HAP-1 (cell line): ENCODE data around the gene RAPH1.
"Not testable (repeated sequence)": the region's sequence is repeated elsewhere in the genome, so short reads cannot be mapped to it uniquely, and the experiment has no call there.

Source experiments
- DNase-seq, 2 experiments: peaks; one replicate each; pipeline ENCODE4 v3.0.0-alpha.2; 2016 to 2020; ENCODE audit warnings: low spot score in 2 of 2
- H3K27me3 ChIP-seq: fragments of 250-450 bp; sonication (Bioruptor Pico); 2 replicates; pipeline ENCODE4 v1.5.1; 2020; ENCODE audit warnings: low read depth, mild to moderate bottlenecking, moderate library complexity
- H3K36me3 ChIP-seq: fragments of 250-450 bp; sonication (Bioruptor Pico); replicated peaks from 2 replicates; pipeline ENCODE4 v1.5.1; 2020; ENCODE audit warnings: mild to moderate bottlenecking
- H3K4me1 ChIP-seq: fragments of 250-450 bp; sonication (Bioruptor Pico); 2 replicates; pipeline ENCODE4 v1.5.1; 2020; ENCODE audit warnings: mild to moderate bottlenecking
- H3K4me3 ChIP-seq: fragments of 250-450 bp; sonication (Bioruptor Pico); 2 replicates; pipeline ENCODE4 v1.5.1; 2020; ENCODE audit warnings: mild to moderate bottlenecking, moderate library complexity
- H3K9me3 ChIP-seq: fragments of 250-450 bp; sonication (Bioruptor Pico); 2 replicates; pipeline ENCODE4 v1.5.1; 2020; ENCODE audit warnings: mild to moderate bottlenecking, moderate library complexity
- in situ Hi-C: fragments of 300-500 bp; cut with MboI; formaldehyde crosslinking; loops from 3 replicates; pipeline ENCODE4 v1.14.3; 2020; ENCODE audit warnings: low sequenced_read_pairs, inconsistent platforms, mixed read lengths

Gene RAPH1

GRCh38 chr2:203566161-203566560, 31.1 kb upstream of the RAPH1 start:
- H3K36me3 ChIP-seq = no peaks in the 10 kb centered on the region
- DNase-seq = no peak
- no peaks in the 10 kb centered on the region for H3K9me3 ChIP-seq
- no peaks in the 10 kb centered on the region for H3K27me3 ChIP-seq
- in situ Hi-C loops = no loop called here
- H3K4me1 ChIP-seq = 0 out of 2 replicates have a peak, but pooled peaks cover 7% of the 10 kb centered on the region
- H3K4me3 ChIP-seq = no peak overlapping the region

DNA sequence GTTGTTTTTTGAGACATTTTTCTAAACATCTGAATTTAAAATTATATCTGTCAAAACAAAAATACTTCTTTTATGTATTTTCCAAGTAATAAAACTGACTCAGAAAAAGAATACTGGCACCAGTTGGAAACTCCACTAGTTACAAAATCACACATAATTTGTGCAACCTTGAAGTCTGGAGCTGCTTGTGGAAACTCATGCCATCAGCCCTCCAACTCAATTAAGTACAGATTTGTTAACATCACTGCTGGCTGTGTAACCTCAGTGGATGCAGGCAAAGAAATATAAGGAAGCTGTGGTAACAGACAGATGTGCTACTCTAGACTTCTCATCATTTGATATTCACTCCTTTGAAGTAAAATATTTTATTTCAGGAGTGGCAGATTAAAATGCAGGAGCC, 30.0 kb upstream of the RAPH1 start:
- H3K4me1 ChIP-seq = 0 out of 2 replicates have a peak, but pooled peaks cover 7% of the 10 kb centered on the region
- no peak overlapping the region for H3K4me3 ChIP-seq
- in situ Hi-C loops = no loop called here
- DNase-seq = no peak
- no peaks in the 10 kb centered on the region for H3K36me3 ChIP-seq
- H3K27me3 ChIP-seq = no peaks in the 10 kb centered on the region
- no peaks in the 10 kb centered on the region for H3K9me3 ChIP-seq

DNA sequence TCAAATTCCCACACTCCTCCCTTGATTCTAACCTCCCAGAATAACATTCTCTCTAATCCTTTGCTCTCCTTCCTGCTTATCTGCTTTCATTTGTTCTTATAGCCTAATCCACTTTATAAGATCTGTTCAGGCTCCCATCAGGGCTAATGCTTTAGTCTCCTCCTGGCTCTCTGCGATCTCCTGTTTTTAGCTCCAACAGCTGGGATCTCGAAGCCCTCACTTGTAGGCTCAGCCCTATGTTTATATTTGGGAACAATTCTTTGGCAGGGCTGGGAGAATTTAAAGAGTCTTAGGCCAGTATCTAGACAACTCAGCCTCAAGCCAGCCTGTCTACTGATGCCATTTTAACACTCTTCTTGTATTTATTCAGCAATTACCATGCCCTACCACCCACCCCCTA, 27.2 kb upstream of the RAPH1 start:
- H3K9me3 ChIP-seq = no peaks in the 10 kb centered on the region
- H3K36me3 ChIP-seq = no peaks in the 10 kb centered on the region
- H3K4me3 ChIP-seq = no peak overlapping the region
- DNase-seq = no peak
- no peaks in the 10 kb centered on the region for H3K27me3 ChIP-seq
- in situ Hi-C loops = no loop called here
- no peaks in the 10 kb centered on the region for H3K4me1 ChIP-seq

GRCh38 chr2:203559641-203560040, 24.5 kb upstream of the RAPH1 start:
- Histone ChIP-seq H3K4me3 (no peak overlapping the region), H3K9me3 (no peaks in the 10 kb centered on the region), H3K36me3 (no peaks in the 10 kb centered on the region), H3K4me1 (no peaks in the 10 kb centered on the region), H3K27me3 (no peaks in the 10 kb centered on the region)
- in situ Hi-C loops = no loop called here
- DNase-seq = no peak

DNA sequence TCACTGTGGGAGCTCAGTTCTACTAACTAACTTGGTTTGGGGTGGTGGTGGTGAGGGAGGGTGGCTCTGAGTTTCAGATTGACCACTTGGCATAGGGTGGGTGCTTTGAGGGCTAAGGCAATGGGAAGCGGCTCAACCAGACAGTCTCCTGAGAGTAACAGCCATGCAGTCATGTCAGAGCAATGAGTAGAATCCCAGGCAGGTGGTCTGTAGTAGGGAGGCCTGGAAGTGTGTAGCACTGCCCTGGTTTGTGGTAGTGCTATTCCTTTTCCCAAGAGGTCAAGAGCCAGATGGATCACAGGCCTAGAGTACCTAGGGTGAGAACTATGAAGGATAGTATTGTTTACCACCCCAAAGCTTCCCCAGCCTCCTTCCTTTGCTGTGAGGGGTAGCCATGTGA, 18.7 kb upstream of the RAPH1 start:
- in situ Hi-C loops = no loop called here
- Histone ChIP-seq H3K9me3 (no peaks in the 10 kb centered on the region), H3K4me3 (no peak overlapping the region), H3K36me3 (no peaks in the 10 kb centered on the region), H3K4me1 (no peaks in the 10 kb centered on the region), H3K27me3 (no peaks in the 10 kb centered on the region)
- no peak for DNase-seq

GRCh38 chr2:203551778-203552177, 16.7 kb upstream of the RAPH1 start:
- in situ Hi-C loops = no loop called here
- Histone ChIP-seq H3K4me1 (no peaks in the 10 kb centered on the region), H3K27me3 (no peaks in the 10 kb centered on the region), H3K9me3 (no peaks in the 10 kb centered on the region), H3K36me3 (no peaks in the 10 kb centered on the region), H3K4me3 (no peak overlapping the region)
- no peak for DNase-seq

DNA sequence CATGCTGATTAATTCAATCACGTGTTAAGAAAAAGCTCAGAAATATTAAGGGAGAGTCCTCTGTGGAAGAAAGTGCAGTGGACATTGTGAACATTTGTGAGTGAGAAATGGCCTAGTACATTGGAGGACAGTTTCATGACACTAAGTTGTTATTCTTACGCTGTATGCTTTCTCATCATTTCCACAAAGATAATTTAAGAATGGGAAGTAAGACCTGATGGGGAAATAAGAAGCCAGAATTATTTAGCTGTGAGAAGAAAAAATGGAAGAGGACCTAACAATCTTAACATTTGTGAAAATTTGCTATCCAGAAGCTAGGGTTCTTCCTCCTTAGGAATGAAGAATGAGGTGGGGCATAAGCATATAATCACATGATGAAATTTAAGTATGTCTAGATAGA, 15.2 kb upstream of the RAPH1 start:
- H3K9me3 ChIP-seq = no peaks in the 10 kb centered on the region
- in situ Hi-C loops = no loop called here
- H3K36me3 ChIP-seq = no peaks in the 10 kb centered on the region
- H3K4me1 ChIP-seq = no peaks in the 10 kb centered on the region
- H3K4me3 ChIP-seq = no peak overlapping the region
- DNase-seq = no peak
- no peaks in the 10 kb centered on the region for H3K27me3 ChIP-seq

- DNase-seq = no peak
- Histone ChIP-seq H3K4me1 (no peaks in the 10 kb centered on the region), H3K9me3 (no peaks in the 10 kb centered on the region), H3K4me3 (no peak overlapping the region), H3K36me3 (no peaks in the 10 kb centered on the region), H3K27me3 (no peaks in the 10 kb centered on the region)
- in situ Hi-C loops = no loop called here
These were observed 14.3 kb upstream of the RAPH1 start for GRCh38 chr2:203549406-203549805.

GRCh38 chr2:203548887-203549286, 13.8 kb upstream of the RAPH1 start:
- no peaks in the 10 kb centered on the region for H3K36me3 ChIP-seq
- no peaks in the 10 kb centered on the region for H3K4me1 ChIP-seq
- H3K4me3 ChIP-seq = no peak overlapping the region
- H3K27me3 ChIP-seq = no peaks in the 10 kb centered on the region; the same call in 1 of the 2 replicates
- no peaks in the 10 kb centered on the region for H3K9me3 ChIP-seq
- in situ Hi-C loops = no loop called here
- DNase-seq = no peak

GRCh38 chr2:203547356-203547755, 12.3 kb upstream of the RAPH1 start:
- Histone ChIP-seq H3K4me1 (no peaks in the 10 kb centered on the region), H3K36me3 (no peaks in the 10 kb centered on the region), H3K4me3 (no peak overlapping the region), H3K9me3 (no peaks in the 10 kb centered on the region), H3K27me3 (no peaks in the 10 kb centered on the region; the same call in 1 of the 2 replicates)
- no peak for DNase-seq
- in situ Hi-C loops = no loop called here

GRCh38 chr2:203544402-203544801, 9.3 kb upstream of the RAPH1 start:
- H3K36me3 ChIP-seq = no peaks in the 10 kb centered on the region
- no peak overlapping the region for H3K4me3 ChIP-seq
- H3K4me1 ChIP-seq = no peaks in the 10 kb centered on the region
- H3K9me3 ChIP-seq = no peaks in the 10 kb centered on the region
- in situ Hi-C loops = no loop called here
- no peaks in the 10 kb centered on the region; the same call in 1 of the 2 replicates for H3K27me3 ChIP-seq
- DNase-seq = no peak

DNA sequence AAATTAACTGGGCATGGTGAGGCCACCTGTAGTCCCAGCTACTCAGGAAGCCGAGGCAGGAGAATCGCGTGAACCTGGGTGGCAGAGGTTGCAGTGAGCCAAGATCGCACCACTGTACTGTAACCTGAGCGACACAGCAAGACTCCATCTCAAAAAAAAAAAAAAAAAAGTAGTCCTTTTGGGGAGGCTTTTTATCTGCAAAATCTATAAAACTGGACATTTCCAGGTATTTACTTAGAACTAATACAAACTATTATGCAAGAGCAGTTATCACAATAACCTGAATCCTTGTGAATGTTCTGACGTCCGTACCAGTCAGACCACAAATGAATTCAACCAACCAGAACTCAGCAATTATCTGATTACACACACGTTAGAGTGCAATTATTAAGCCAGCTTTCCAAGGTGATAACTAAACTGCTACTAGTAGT, 8.8 kb upstream of the RAPH1 start:
- Histone ChIP-seq H3K4me1 (no peaks in the 10 kb centered on the region), H3K27me3 (no peaks in the 10 kb centered on the region; the same call in 1 of the 2 replicates), H3K9me3 (no peaks in the 10 kb centered on the region), H3K4me3 (no peak overlapping the region), H3K36me3 (no peaks in the 10 kb centered on the region)
- no peak for DNase-seq
- in situ Hi-C loops = no loop called here

- H3K4me1 ChIP-seq, H3K36me3 ChIP-seq, H3K4me3 ChIP-seq, in situ Hi-C loops, DNase-seq, H3K27me3 ChIP-seq, H3K9me3 ChIP-seq: not testable (repeated sequence)
These were observed 5.5 kb upstream of the RAPH1 start for GRCh38 chr2:203540598-203540997.

- H3K9me3 ChIP-seq, H3K36me3 ChIP-seq, H3K27me3 ChIP-seq, DNase-seq, in situ Hi-C loops, H3K4me1 ChIP-seq, H3K4me3 ChIP-seq: not testable (repeated sequence)
These were observed 3.1 kb upstream of the RAPH1 start for GRCh38 chr2:203538237-203538636.

DNA sequence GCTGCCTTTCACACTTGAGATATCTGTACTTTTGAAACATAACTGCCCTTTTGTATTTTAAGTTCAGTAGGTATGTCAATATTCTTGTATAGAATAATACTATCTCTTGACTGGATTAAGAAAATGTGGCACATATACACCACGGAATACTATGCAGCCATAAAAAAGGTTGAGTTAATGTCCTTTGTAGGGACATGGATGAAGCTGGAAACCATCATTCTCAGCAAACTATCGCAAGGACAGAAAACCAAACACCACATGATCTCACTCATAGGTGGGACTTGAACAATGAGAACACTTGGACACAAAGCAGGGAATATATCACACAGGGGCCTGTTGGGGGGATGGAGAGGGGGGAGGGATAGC, 1.5 kb upstream of the RAPH1 start:
- DNase-seq, H3K9me3 ChIP-seq, H3K36me3 ChIP-seq, in situ Hi-C loops, H3K4me3 ChIP-seq, H3K27me3 ChIP-seq: not testable (repeated sequence)
- peaks cover 21% of the 10 kb centered on the region for H3K4me1 ChIP-seq
